ENCODE data around the gene HS3ST4.

Gene HS3ST4

GRCh38 chr16:25877103-25877502 is 185.3 kb downstream of the HS3ST4 start:
- Mint-ChIP-seq H3K36me3 (no peaks in the 10 kb centered on the region), H3K27ac (no peak overlapping the region)

DNA sequence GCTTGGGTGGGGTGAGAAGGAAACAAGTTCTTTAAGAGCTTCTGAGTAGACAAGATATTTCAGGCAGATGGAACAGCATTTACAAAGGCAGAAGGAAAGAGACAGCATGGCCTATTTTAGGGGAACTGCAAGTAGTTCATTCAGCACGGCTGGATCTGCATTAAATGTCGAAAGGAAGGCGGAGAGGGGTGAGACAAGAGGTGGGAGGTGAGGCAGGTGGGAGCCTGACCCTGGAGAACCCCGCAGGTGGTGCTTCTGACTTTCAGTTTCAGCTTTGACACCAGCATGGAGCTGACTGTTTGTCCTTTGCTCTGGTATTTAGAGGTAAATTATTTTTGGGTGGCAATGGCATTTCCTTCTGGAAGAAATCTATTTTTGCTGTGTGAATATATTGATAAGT is 194.8 kb downstream of the HS3ST4 start:
- Mint-ChIP-seq H3K9me3 (peaks cover 4% of the 10 kb centered on the region), H3K27ac (no peak overlapping the region), H3K4me3 (no peak overlapping the region), H3K36me3 (no peaks in the 10 kb centered on the region), H3K4me1 (no peaks in the 10 kb centered on the region)
- ATAC-seq, result no peak
- DNase-seq (ENCODE audit: low spot score in 2 of 2), result no peak

More at GRCh38 chr16:25877103-25877502, 185.3 kb downstream of the HS3ST4 start:
- ATAC-seq (no peak), DNase-seq (ENCODE audit: low spot score in 2 of 2) (no peak)
- Mint-ChIP-seq H3K9me3 (peaks cover 11% of the 10 kb centered on the region), H3K4me1 (no peaks in the 10 kb centered on the region), H3K4me3 (no peak overlapping the region)

DNA sequence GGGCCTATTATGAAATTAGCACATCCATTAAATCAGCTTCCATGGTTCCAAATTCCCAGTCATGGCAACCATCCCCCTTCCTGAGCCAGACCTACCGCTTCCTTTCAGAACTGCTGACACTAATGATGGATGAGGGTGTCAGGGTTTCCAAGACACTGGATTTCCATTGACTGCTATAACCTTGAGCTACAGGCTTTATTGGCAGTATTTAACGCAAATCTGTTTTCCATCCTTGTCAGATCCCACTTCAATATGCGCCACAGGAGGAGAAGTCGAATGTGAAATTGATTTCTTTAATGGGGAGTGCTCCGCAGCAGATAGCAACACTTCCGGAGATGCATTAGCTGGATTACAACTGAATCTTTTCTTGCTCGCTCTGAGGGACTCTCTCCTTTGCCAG is 197.1 kb downstream of the HS3ST4 start:
- no peaks in the 10 kb centered on the region for H3K4me1 Mint-ChIP-seq
- H3K27ac Mint-ChIP-seq, result no peak overlapping the region
- peaks cover 4% of the 10 kb centered on the region for H3K9me3 Mint-ChIP-seq
- ATAC-seq, result no peak
- no peak for DNase-seq (ENCODE audit: low spot score in 2 of 2)
- H3K4me3 Mint-ChIP-seq, result no peak overlapping the region
- no peaks in the 10 kb centered on the region for H3K36me3 Mint-ChIP-seq

- Mint-ChIP-seq H3K27ac (no peak overlapping the region), H3K4me1 (no peaks in the 10 kb centered on the region), H3K9me3 (peaks cover 4% of the 10 kb centered on the region), H3K4me3 (no peak overlapping the region), H3K36me3 (no peaks in the 10 kb centered on the region)
- DNase-seq (ENCODE audit: low spot score in 2 of 2) (no peak), ATAC-seq (no peak)
These were observed 201.6 kb downstream of the HS3ST4 start for GRCh38 chr16:25893332-25893731.

- DNase-seq (ENCODE audit: low spot score in 2 of 2), result no peak
These were observed 202.3 kb downstream of the HS3ST4 start for GRCh38 chr16:25894093-25894492.

DNA sequence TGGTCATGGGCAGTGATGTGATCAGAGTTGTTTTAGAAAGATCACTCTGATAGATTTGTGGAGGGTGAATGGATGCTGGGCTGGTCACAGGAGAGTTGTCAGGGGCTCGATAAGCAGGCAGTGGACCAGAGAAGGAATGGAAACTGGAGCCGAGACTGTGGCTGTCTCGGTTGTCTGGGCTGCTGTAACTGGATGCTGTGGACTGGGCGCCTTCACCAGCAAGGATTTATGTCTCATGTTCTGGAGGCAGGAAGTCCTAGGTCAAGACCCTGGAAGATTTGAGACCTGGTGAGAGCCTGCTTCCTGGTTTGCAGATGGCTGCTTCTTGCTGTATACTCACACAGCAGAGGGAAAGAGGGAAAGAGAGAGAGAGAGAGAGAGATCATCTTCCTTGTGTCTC is 203.6 kb downstream of the HS3ST4 start:
- DNase-seq (ENCODE audit: low spot score in 2 of 2) (no peak), ATAC-seq (no peak)
- Mint-ChIP-seq H3K9me3 (no peaks in the 10 kb centered on the region), H3K4me1 (no peaks in the 10 kb centered on the region), H3K4me3 (no peak overlapping the region), H3K36me3 (no peaks in the 10 kb centered on the region), H3K27ac (no peak overlapping the region)

More at GRCh38 chr16:25894093-25894492, 202.3 kb downstream of the HS3ST4 start:
- Mint-ChIP-seq H3K4me1 (no peaks in the 10 kb centered on the region), H3K4me3 (no peak overlapping the region), H3K36me3 (no peaks in the 10 kb centered on the region), H3K9me3 (peaks cover 4% of the 10 kb centered on the region), H3K27ac (no peak overlapping the region)
- no peak for ATAC-seq

GRCh38 chr16:25896411-25896810 is 204.7 kb downstream of the HS3ST4 start:
- no peaks in the 10 kb centered on the region for H3K36me3 Mint-ChIP-seq
- no peaks in the 10 kb centered on the region for H3K9me3 Mint-ChIP-seq
- no peak overlapping the region for H3K27ac Mint-ChIP-seq
- no peak for DNase-seq (ENCODE audit: low spot score in 2 of 2)
- no peaks in the 10 kb centered on the region for H3K4me1 Mint-ChIP-seq
- ATAC-seq, result no peak
- H3K4me3 Mint-ChIP-seq, result no peak overlapping the region

- no peaks in the 10 kb centered on the region for H3K9me3 Mint-ChIP-seq
- no peak overlapping the region for H3K4me3 Mint-ChIP-seq
- no peaks in the 10 kb centered on the region for H3K4me1 Mint-ChIP-seq
- no peak overlapping the region for H3K27ac Mint-ChIP-seq
- ATAC-seq, result no peak
- no peaks in the 10 kb centered on the region for H3K36me3 Mint-ChIP-seq
- no peak for DNase-seq (ENCODE audit: low spot score in 2 of 2)
These were observed 205.9 kb downstream of the HS3ST4 start for GRCh38 chr16:25897702-25898101.

- Mint-ChIP-seq H3K4me3 (no peak overlapping the region), H3K27ac (no peak overlapping the region), H3K36me3 (no peaks in the 10 kb centered on the region), H3K4me1 (no peaks in the 10 kb centered on the region), H3K9me3 (no peaks in the 10 kb centered on the region)
- ATAC-seq (no peak), DNase-seq (ENCODE audit: low spot score in 2 of 2) (no peak)
These were observed 214.1 kb downstream of the HS3ST4 start for GRCh38 chr16:25905810-25906209.

DNA sequence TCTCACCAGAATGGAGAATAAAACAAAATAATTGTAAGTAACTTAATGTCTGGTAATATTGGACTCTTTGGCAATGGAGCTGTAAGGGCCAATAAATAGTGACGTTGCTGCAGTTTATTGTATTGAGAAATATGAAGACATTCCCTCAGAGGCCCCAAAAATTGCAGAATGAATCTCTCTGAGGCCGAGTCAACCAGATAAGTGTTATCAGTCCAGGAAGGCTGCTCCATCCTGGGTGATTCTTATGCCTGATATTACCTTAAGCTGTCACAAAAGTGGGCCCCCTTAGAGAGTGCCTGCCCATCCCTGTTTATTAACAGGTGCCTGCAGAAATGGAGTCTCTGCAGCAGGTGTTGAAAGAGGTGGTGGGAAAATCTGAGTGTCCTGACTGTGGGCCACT is 219.2 kb downstream of the HS3ST4 start:
- DNase-seq (ENCODE audit: low spot score in 2 of 2), result no peak
- H3K4me1 Mint-ChIP-seq, result no peaks in the 10 kb centered on the region

DNA sequence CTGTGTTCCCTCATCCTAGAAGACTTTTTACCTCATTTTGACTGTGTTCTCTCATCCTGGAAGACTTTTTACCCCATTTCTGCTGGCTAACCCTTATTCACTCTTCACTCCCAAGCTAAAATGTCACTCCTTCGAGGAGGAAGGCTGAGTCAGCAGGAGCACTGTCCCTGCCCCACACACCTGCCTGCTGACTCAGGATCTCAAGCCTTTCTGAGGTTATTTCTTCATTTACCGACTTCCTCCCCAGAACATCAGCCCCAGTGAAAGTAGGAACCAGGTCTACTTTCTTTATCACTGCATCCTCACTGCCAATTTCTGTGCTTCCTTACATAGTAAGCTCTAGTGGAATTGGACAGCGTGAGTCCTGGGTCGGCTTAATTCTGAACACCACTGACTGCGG is 220.6 kb downstream of the HS3ST4 start:
- Mint-ChIP-seq H3K9me3 (no peaks in the 10 kb centered on the region), H3K36me3 (no peaks in the 10 kb centered on the region), H3K4me3 (no peak overlapping the region), H3K27ac (no peak overlapping the region), H3K4me1 (no peaks in the 10 kb centered on the region)
- ATAC-seq (no peak), DNase-seq (ENCODE audit: low spot score in 2 of 2) (no peak)

More for the DNA sequence above, 219.2 kb downstream of the HS3ST4 start:
- Mint-ChIP-seq H3K36me3 (no peaks in the 10 kb centered on the region), H3K27ac (no peak overlapping the region), H3K9me3 (no peaks in the 10 kb centered on the region), H3K4me3 (no peak overlapping the region)
- ATAC-seq, result no peak

DNA sequence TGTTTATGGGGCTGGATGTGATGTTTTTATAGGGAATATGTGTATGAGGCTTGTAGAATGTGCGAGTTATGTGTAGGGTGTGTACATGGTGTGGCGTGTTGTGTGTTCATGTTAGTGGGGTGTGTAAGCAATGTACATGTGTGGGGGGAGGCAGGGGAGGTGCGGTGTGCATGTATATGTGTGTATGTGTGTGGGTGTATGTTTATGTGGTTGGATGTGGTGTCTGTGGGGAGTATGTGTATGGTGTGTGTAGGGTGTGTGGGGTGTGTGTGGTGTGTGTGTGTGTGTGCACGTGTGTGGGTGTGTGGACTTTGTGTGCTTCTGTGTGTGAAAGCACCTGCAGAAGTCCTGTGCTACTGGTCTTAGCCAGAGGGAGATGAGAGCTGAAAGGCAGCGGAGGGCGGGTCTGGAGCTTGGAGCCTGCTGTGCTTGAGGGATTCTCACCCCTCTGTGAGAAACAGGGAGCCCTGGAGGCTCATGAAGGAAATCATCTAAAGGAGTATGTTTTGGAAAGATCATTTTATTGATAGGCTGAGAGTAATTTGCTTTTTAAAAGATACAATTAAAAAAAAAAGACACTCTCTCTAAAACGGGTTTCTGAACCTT is 222.7 kb downstream of the HS3ST4 start:
- no peaks in the 10 kb centered on the region for H3K36me3 Mint-ChIP-seq
- ATAC-seq (no peak), DNase-seq (ENCODE audit: low spot score in 2 of 2) (no peak)
- H3K4me3 Mint-ChIP-seq, result no peak overlapping the region
- H3K4me1 Mint-ChIP-seq, result no peaks in the 10 kb centered on the region
- H3K27ac Mint-ChIP-seq, result no peak overlapping the region
- no peaks in the 10 kb centered on the region for H3K9me3 Mint-ChIP-seq

DNA sequence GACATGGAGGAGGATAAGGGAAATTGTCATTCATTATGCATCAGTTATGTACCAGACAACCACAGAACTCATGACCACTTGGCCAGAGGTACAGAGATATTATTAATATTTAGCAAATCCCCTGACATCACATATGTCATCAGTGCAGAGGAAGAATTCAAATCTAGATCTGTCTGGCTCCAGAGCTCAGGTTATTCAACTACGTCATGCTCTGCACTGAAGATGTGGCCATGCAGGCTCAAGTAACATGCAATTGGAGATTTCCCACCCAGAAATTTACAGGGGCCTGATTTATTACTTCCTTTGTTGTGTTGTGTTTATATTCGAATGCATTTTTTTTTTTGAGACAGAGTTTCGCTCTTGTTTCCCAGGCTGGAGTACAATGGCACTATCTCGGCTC is 224.3 kb downstream of the HS3ST4 start:
- ATAC-seq (no peak), DNase-seq (ENCODE audit: low spot score in 2 of 2) (no peak)
- H3K4me1 Mint-ChIP-seq, result no peaks in the 10 kb centered on the region
- no peak overlapping the region for H3K27ac Mint-ChIP-seq
- no peaks in the 10 kb centered on the region for H3K36me3 Mint-ChIP-seq
- no peak overlapping the region for H3K4me3 Mint-ChIP-seq
- H3K9me3 Mint-ChIP-seq, result no peaks in the 10 kb centered on the region

DNA sequence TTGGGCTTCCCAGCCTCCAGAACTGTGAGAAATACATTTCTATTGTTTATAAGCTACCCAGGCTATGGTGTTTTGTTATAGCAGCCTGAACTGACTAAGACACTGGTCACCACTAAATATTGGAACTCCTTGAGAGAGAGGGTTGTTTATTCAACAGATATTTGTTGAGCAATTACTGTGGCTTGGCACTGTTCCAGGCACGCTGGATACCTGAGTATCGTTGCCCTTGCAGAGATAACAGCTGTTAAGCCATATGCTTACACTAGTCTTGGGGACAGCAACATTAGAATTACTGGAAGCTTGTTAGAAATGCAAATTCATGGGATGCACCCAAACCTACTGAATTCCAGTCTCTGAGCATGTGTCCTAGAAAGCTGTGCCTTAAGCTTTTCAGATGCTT is 230.7 kb downstream of the HS3ST4 start:
- H3K4me1 Mint-ChIP-seq, result no peaks in the 10 kb centered on the region
- H3K27ac Mint-ChIP-seq, result no peak overlapping the region
- DNase-seq (ENCODE audit: low spot score in 2 of 2) (no peak), ATAC-seq (no peak)
- no peaks in the 10 kb centered on the region for H3K36me3 Mint-ChIP-seq
- no peak overlapping the region for H3K4me3 Mint-ChIP-seq
- no peaks in the 10 kb centered on the region for H3K9me3 Mint-ChIP-seq

GRCh38 chr16:25925421-25925820 is 233.7 kb downstream of the HS3ST4 start:
- ATAC-seq (no peak), DNase-seq (ENCODE audit: low spot score in 2 of 2) (no peak)
- peaks cover 2% of the 10 kb centered on the region for H3K9me3 Mint-ChIP-seq
- H3K4me1 Mint-ChIP-seq, result no peaks in the 10 kb centered on the region
- H3K4me3 Mint-ChIP-seq, result no peak overlapping the region
- H3K27ac Mint-ChIP-seq, result no peak overlapping the region
- H3K36me3 Mint-ChIP-seq, result no peaks in the 10 kb centered on the region

- no peak overlapping the region for H3K27ac Mint-ChIP-seq
- ATAC-seq, result no peak
- peaks cover 4% of the 10 kb centered on the region for H3K9me3 Mint-ChIP-seq
These were observed 239.8 kb downstream of the HS3ST4 start for GRCh38 chr16:25931473-25932035.

More at GRCh38 chr16:25931473-25932035, 239.8 kb downstream of the HS3ST4 start:
- no peak for DNase-seq (ENCODE audit: low spot score in 2 of 2)
- no peaks in the 10 kb centered on the region for H3K4me1 Mint-ChIP-seq
- H3K4me3 Mint-ChIP-seq, result no peak overlapping the region
- no peaks in the 10 kb centered on the region for H3K36me3 Mint-ChIP-seq
